Parathyroid adenoma (tissue), 2 donors: ENCODE results near the gene NAV1.
"Not testable (repeated sequence)": the region's sequence is repeated elsewhere in the genome, so short reads cannot be mapped to it uniquely, and the experiment has no call there.

ENCODE experiments used
- H2AFZ ChIP-seq: fragments of 300-600 bp; sonication (generic); one replicate; pipeline ENCODE4 v1.7.0; 2017; ENCODE audit warnings: antibody characterized with exemption, mild to moderate bottlenecking
- H3K27ac ChIP-seq: fragments of 300-600 bp; sonication (generic); one replicate; pipeline ENCODE4 v1.7.0; 2017
- H3K27me3 ChIP-seq: fragments of 300-600 bp; sonication (generic); one replicate; pipeline ENCODE4 v1.7.0; 2017; ENCODE audit warnings: low read length; ENCODE audit not compliant: control insufficient read depth, insufficient read depth
- H3K36me3 ChIP-seq: fragments of 300-600 bp; sonication (generic); one replicate; pipeline ENCODE4 v1.7.0; 2017; ENCODE audit warnings: low read length; ENCODE audit not compliant: control insufficient read depth, insufficient read depth
- H3K4me1 ChIP-seq: fragments of 300-600 bp; sonication (generic); one replicate; pipeline ENCODE4 v1.7.0; 2017; ENCODE audit warnings: control low read depth
- H3K4me2 ChIP-seq: fragments of 300-600 bp; sonication (generic); one replicate; pipeline ENCODE4 v1.7.0; 2017; ENCODE audit warnings: low read length
- H3K4me3 ChIP-seq: fragments of 300-600 bp; sonication (generic); one replicate; pipeline ENCODE4 v1.7.0; 2017; ENCODE audit warnings: low read depth, low read length
- H3K79me2 ChIP-seq: fragments of 300-600 bp; sonication (generic); one replicate; pipeline ENCODE4 v1.7.0; 2017; ENCODE audit warnings: control low read depth
- H3K9ac ChIP-seq: fragments of 300-600 bp; sonication (generic); one replicate; pipeline ENCODE4 v1.7.0; 2017; ENCODE audit warnings: mild to moderate bottlenecking
- H3K9me3 ChIP-seq: fragments of 300-600 bp; sonication (generic); one replicate; pipeline ENCODE4 v1.7.0; 2017; ENCODE audit warnings: low read length; ENCODE audit not compliant: control insufficient read depth
- TF ChIP-seq, protein P1 (sequence below): fragments of 300-600 bp; sonication (generic); IDR thresholded peaks from one replicate; pipeline ENCODE4 v1.7.0; 2017; ENCODE audit warnings: antibody characterized with exemption, mild to moderate bottlenecking
- donor health status: primary hyperparathyroidism.

NAV1 gene

DNA sequence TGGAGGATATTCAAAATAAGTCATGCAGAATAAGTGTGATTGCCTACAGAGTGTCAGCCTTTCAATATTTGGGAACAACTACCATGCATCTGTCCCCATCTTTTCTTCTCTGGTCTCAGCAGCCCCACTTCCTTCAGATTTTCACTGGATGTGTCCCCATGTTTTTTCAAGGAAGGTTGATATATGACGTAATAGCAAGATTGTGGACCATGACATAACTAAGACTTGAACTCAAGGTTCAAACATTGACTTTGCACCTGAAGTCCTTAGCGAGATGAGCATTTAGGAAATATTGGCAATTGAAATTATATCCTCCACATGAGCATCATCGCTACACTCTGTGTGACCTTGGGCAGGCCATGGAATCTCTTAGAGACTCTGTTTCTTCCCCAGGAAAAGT, 5.8 kb downstream of the NAV1 start:
- Histone ChIP-seq H3K4me1 (peaks cover 10% of the 10 kb centered on the region), H3K27me3 (no peaks in the 10 kb centered on the region), H3K4me3 (no peak overlapping the region), H3K9me3 (no peaks in the 10 kb centered on the region), H3K27ac (no peak overlapping the region), H3K9ac (no peak overlapping the region), H2AFZ (no peak overlapping the region), H3K4me2 (no peak overlapping the region), H3K79me2 (peaks cover 15% of the 10 kb centered on the region), H3K36me3 (no peaks in the 10 kb centered on the region)
- TF ChIP-seq, protein P1, sequence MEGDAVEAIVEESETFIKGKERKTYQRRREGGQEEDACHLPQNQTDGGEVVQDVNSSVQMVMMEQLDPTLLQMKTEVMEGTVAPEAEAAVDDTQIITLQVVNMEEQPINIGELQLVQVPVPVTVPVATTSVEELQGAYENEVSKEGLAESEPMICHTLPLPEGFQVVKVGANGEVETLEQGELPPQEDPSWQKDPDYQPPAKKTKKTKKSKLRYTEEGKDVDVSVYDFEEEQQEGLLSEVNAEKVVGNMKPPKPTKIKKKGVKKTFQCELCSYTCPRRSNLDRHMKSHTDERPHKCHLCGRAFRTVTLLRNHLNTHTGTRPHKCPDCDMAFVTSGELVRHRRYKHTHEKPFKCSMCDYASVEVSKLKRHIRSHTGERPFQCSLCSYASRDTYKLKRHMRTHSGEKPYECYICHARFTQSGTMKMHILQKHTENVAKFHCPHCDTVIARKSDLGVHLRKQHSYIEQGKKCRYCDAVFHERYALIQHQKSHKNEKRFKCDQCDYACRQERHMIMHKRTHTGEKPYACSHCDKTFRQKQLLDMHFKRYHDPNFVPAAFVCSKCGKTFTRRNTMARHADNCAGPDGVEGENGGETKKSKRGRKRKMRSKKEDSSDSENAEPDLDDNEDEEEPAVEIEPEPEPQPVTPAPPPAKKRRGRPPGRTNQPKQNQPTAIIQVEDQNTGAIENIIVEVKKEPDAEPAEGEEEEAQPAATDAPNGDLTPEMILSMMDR, result no peak

DNA sequence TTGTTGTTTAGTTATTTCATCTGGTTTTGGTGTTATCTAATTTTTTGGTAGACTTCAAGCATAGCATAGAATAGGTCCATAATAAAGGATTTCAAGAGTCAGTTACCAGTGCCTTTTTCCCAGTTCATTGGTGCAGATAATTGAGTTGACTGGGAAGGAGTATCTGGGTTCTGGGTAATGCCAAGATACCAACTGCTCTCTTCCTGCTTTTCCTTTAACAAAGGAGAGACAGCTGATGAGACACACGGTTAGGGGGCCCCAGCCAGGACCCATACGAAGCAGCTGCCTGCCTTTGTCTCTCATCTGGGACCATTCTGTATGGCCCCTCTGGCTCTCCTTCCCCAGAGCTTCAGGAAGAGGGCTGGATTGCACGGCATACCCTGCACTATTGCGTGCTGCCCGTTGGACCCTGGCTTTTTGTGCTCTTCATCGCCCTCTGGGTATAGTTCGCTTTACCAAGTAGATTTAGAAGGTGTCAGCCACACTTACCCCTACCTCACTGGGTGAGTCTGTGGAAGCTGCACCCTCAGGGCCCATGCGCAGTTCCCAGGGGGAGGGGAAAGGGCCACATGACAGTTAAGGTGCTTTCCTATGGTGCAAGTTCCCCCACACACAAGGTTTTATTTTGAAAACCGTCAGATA, 7.0 kb downstream of the NAV1 start:
- Histone ChIP-seq H3K9me3 (no peaks in the 10 kb centered on the region), H3K9ac (no peak overlapping the region), H3K4me3 (no peak overlapping the region), H3K4me1 (peaks cover 6% of the 10 kb centered on the region), H3K79me2 (peaks cover 15% of the 10 kb centered on the region), H3K27ac (no peak overlapping the region), H3K36me3 (no peaks in the 10 kb centered on the region), H3K27me3 (no peaks in the 10 kb centered on the region), H3K4me2 (no peak overlapping the region), H2AFZ (peak overlapping the region; percentile 22)
- TF ChIP-seq, protein P1, result no peak

DNA sequence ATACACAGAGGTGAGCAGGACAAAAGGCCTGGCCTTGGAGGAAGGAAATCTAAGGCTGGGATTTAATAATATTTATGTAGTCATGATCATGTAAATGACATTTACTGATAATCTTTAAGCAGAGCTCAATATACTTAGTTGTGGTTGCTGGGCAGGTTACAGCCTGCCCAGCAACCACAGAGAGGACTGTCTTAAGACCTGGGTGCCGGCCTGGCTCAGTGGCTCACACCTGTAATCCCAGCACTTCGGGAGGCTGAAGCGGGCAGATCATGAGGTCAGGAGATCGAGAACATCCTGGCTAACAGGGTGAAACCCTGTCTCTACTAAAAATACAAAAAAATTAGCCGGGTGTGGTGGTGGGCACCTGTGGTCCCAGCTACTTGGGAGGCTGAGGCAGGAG, 10.6 kb downstream of the NAV1 start:
- not testable (repeated sequence) for H2AFZ ChIP-seq, H3K9me3 ChIP-seq, H3K36me3 ChIP-seq, H3K4me3 ChIP-seq, H3K27ac ChIP-seq, H3K27me3 ChIP-seq, H3K9ac ChIP-seq, H3K4me1 ChIP-seq, H3K4me2 ChIP-seq
- H3K79me2 ChIP-seq, result peaks cover 12% of the 10 kb centered on the region

DNA sequence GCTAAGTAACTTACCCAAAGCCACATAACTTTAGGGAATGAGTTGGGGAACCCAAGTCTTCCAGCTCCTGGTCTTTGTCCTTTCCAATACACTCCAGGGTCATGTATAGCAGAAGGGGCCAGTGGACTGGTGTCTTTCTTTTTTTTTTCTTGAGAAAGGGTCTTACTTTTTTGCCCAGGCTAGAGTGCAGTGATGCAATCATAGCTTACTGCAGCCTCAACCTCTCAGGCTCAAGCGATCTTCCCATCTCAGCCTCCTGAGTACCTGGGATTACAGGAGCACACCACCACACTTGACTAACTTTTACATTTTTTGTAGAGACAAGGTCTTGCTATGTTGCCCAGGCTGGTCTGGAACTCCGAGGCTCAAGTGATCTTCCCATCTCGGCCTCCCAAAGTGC, 12.2 kb downstream of the NAV1 start:
- H3K9ac ChIP-seq, result no peak overlapping the region
- H3K36me3 ChIP-seq, result no peaks in the 10 kb centered on the region
- no peaks in the 10 kb centered on the region for H3K27me3 ChIP-seq
- no peak overlapping the region for H3K4me3 ChIP-seq
- TF ChIP-seq, protein P1, result no peak
- H3K4me1 ChIP-seq, result no peaks in the 10 kb centered on the region
- H3K9me3 ChIP-seq, result no peaks in the 10 kb centered on the region
- H3K4me2 ChIP-seq, result no peak overlapping the region
- H2AFZ ChIP-seq, result no peak overlapping the region
- peaks cover 9% of the 10 kb centered on the region for H3K79me2 ChIP-seq
- no peak overlapping the region for H3K27ac ChIP-seq

DNA sequence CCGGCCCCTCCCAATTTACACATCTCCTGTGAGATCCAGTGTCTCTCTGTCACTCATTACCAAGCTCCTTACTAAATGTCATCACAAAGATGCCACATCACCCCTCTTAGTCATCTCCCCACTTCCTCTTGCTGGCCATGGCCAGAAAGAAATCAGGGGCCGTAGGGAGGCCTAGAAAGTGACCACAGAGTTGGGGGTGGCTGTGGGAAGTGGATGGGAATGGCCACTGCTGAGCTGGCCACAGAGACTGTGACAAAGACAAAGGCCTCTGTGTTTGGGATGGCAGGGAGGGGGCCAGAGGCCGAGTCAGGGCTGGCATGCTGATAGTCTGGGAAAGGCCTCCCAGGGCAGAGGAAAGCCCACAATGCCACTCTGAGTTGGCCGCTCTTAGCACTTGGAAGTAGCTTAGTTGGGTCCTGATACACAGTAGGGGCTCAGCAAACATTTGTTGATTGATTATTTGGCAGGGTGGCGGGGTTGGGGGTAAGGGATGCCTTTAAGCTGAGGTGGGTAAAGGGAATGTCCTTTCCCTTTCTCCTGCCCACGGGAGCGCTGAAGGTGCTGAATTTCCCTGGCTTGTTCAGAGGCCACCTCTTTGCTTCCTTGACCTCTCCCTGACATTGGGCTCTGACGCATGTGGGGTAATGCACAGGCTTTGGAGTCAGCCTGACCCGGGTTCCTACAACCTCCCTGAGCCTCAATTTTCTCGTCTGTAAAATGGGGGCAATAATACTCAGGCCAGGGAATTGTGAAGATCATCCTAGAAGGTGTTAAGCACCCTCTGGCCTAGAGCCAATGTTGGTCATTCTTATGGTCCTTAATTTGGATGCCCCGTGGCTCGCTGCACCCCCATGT, 13.2 kb downstream of the NAV1 start:
- H3K9ac ChIP-seq, result no peak overlapping the region

More for the DNA sequence above, 13.2 kb downstream of the NAV1 start:
- H3K4me2 ChIP-seq, result no peak overlapping the region
- no peak overlapping the region for H3K4me3 ChIP-seq
- peaks cover 7% of the 10 kb centered on the region for H3K79me2 ChIP-seq
- no peaks in the 10 kb centered on the region for H3K27me3 ChIP-seq
- TF ChIP-seq, protein P1, result no peak
- no peak overlapping the region for H3K27ac ChIP-seq
- H3K4me1 ChIP-seq, result no peaks in the 10 kb centered on the region
- no peak overlapping the region for H2AFZ ChIP-seq
- H3K9me3 ChIP-seq, result no peaks in the 10 kb centered on the region
- H3K36me3 ChIP-seq, result no peaks in the 10 kb centered on the region
